ENCODE measurements around the gene KCNN3. TPM values are rescaled to one million over a fixed set of nuclear protein-coding genes. Genes with fewer than 3 reads are reported as not detected.

Gene KCNN3
- total and polyA plus RNA-seq, 10 donors = 0.13 to 15.1 (median 7.4) TPM

DNA sequence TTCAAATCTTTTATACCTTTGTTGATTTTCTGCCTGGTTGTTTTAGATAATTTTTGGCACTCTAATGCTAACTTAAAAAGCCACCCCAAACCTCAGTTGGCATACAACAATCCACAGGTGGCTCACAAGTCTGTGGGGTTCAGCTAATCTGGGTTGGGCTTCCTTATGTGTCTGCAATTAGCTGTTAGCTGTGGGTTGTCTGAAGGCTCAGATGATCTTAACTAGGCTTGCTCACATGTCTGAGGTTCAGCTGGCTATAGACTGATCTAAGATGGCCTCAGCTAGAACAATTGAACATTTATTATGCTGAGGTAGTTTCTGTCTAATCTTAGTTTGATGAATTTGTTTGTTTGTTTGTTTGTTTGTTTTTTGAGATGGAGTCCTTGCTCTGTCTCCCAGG lies 217.2 kb downstream of the KCNN3 start:
- H3K4me1 ChIP-seq = no peaks in the 10 kb centered on the region
- H3K4me3 ChIP-seq = no peak overlapping the region
- H3K27ac ChIP-seq = no peak overlapping the region
- TF ChIP-seq POLR2A (IDR thresholded peaks at IDR 0.05) (no peak), POLR2AphosphoS5 (IDR thresholded peaks at IDR 0.05) (no peak)
- TF ChIP-seq, protein P1, sequence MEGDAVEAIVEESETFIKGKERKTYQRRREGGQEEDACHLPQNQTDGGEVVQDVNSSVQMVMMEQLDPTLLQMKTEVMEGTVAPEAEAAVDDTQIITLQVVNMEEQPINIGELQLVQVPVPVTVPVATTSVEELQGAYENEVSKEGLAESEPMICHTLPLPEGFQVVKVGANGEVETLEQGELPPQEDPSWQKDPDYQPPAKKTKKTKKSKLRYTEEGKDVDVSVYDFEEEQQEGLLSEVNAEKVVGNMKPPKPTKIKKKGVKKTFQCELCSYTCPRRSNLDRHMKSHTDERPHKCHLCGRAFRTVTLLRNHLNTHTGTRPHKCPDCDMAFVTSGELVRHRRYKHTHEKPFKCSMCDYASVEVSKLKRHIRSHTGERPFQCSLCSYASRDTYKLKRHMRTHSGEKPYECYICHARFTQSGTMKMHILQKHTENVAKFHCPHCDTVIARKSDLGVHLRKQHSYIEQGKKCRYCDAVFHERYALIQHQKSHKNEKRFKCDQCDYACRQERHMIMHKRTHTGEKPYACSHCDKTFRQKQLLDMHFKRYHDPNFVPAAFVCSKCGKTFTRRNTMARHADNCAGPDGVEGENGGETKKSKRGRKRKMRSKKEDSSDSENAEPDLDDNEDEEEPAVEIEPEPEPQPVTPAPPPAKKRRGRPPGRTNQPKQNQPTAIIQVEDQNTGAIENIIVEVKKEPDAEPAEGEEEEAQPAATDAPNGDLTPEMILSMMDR (IDR thresholded peaks at IDR 0.05 in 8 of 11, conservative IDR thresholded peaks at IDR 0.05 in 3 of 11) = no peak
- peaks cover 0 to 4% (median 0%) of the 10 kb centered on the region in 7 donors for H3K27me3 ChIP-seq (replicated peaks in 1 of 7)
- H3K36me3 ChIP-seq = no peaks in the 10 kb centered on the region
- no peak for DNase-seq
- peaks cover 0 to 9% (median 0%) of the 10 kb centered on the region in 8 donors for H3K9me3 ChIP-seq
- intact Hi-C loops (cut with DNase I; ENCODE audit: low total_unique reads) = no loop called here

Other genes with a start within 250 kb of the KCNN3 start
- 10 to 100 TPM; 12.4 to 50.6 (median 33.8) TPM for gene PMVK, start 66.4 kb upstream of the KCNN3 start, total RNA-seq
- gene PMVK, start 66.4 kb upstream of the KCNN3 start, polyA plus RNA-seq = 10 to 100 TPM; 30.3 to 68.8 (median 42.2) TPM
- 100 to 1,000 TPM in 3 of 7 donors, 10 to 100 TPM in 4; 70.2 to 125 (median 95.0) TPM for gene PBXIP1, start 85.8 kb upstream of the KCNN3 start, total RNA-seq
- gene PBXIP1, start 85.8 kb upstream of the KCNN3 start, polyA plus RNA-seq = 10 to 100 TPM; 55.5 to 75.7 (median 62.2) TPM
- 10 to 100 TPM; 28.4 to 36.6 (median 35.5) TPM for gene PYGO2, start 91.5 kb upstream of the KCNN3 start, total RNA-seq
- 10 to 100 TPM; 19.8 to 35.7 (median 19.9) TPM for gene PYGO2, start 91.5 kb upstream of the KCNN3 start, polyA plus RNA-seq
- gene SHC1, start 100.5 kb upstream of the KCNN3 start, total RNA-seq = 100 to 1,000 TPM in 4 of 7 donors, 10 to 100 TPM in 3; 63.4 to 133 (median 108) TPM
- 10 to 100 TPM; 36.8 to 49.8 (median 48.6) TPM for gene SHC1, start 100.5 kb upstream of the KCNN3 start, polyA plus RNA-seq
- 10 to 100 TPM; 15.7 to 42.5 (median 27.2) TPM for gene CKS1B, start 104.4 kb upstream of the KCNN3 start, total RNA-seq
- gene CKS1B, start 104.4 kb upstream of the KCNN3 start, polyA plus RNA-seq = 10 to 100 TPM; 17.0 to 51.5 (median 43.2) TPM
- gene FLAD1, start 113.1 kb upstream of the KCNN3 start, total RNA-seq = 10 to 100 TPM; 27.1 to 35.8 (median 30.3) TPM
- 10 to 100 TPM; 31.9 to 43.4 (median 40.1) TPM for gene FLAD1, start 113.1 kb upstream of the KCNN3 start, polyA plus RNA-seq
- under 1 TPM in 1 of 7 donors, not detected in 6; 0.60 TPM for gene LENEP, start 123.3 kb upstream of the KCNN3 start, total RNA-seq
- not detected for gene LENEP, start 123.3 kb upstream of the KCNN3 start, polyA plus RNA-seq
- 10 to 100 TPM; 44.0 to 88.9 (median 68.8) TPM for gene ZBTB7B, start 132.5 kb upstream of the KCNN3 start, total RNA-seq
- gene ZBTB7B, start 132.5 kb upstream of the KCNN3 start, polyA plus RNA-seq = 10 to 100 TPM; 11.1 to 38.6 (median 13.4) TPM
- gene DCST2, start 163.5 kb upstream of the KCNN3 start, total RNA-seq = 1 to 10 TPM in 2 of 7 donors, under 1 TPM in 4, not detected in 1; 0.54 to 4.1 (median 0.71) TPM
- gene DCST2, start 163.5 kb upstream of the KCNN3 start, polyA plus RNA-seq = 1 to 10 TPM; 1.0 to 2.1 (median 1.7) TPM
- not detected for gene DCST1, start 163.5 kb upstream of the KCNN3 start, total RNA-seq
- not detected for gene DCST1, start 163.5 kb upstream of the KCNN3 start, polyA plus RNA-seq
- 100 to 1,000 TPM in 2 of 7 donors, 10 to 100 TPM in 5; 70.8 to 205 (median 84.6) TPM for gene ADAM15, start 181.0 kb upstream of the KCNN3 start, total RNA-seq
- 100 to 1,000 TPM in 2 of 3 donors, 10 to 100 TPM in 1; 76.4 to 313 (median 286) TPM for gene ADAM15, start 181.0 kb upstream of the KCNN3 start, polyA plus RNA-seq
- gene EFNA4, start 193.5 kb upstream of the KCNN3 start, total RNA-seq = 1 to 10 TPM; 4.6 to 7.7 (median 6.0) TPM
- gene EFNA4, start 193.5 kb upstream of the KCNN3 start, polyA plus RNA-seq = 1 to 10 TPM; 7.3 to 9.5 (median 8.7) TPM
- 1 to 10 TPM in 6 of 7 donors, not detected in 1; 1.6 to 4.3 (median 2.4) TPM for gene EFNA3, start 208.6 kb upstream of the KCNN3 start, total RNA-seq
- gene EFNA3, start 208.6 kb upstream of the KCNN3 start, polyA plus RNA-seq = 1 to 10 TPM; 1.4 to 2.0 (median 1.7) TPM